ENCODE data around the gene NFASC.

The NFASC gene

GRCh38 chr1:205001162-205001561 lies 130.5 kb downstream of the NFASC start:
- Histone ChIP-seq H3K27me3 (replicated peaks; ENCODE audit: control insufficient read depth, insufficient read depth, low read length) (no peaks in the 10 kb centered on the region; the same call in 1 of the 2 replicates), H3K4me3 (replicated peaks; ENCODE audit: low read depth, low read length) (no peak overlapping the region), H3K36me3 (ENCODE audit: control insufficient read depth, insufficient read depth, low read length) (no peaks in the 10 kb centered on the region)
- no peak for TF ChIP-seq CTCF (IDR thresholded peaks at IDR 0.05; ENCODE audit: insufficient read depth, low read length, poor library complexity, severe bottlenecking)
- DNase-seq (ENCODE audit: extremely low read depth, insufficient read length): no peak

GRCh38 chr1:205002705-205003104 lies 132.0 kb downstream of the NFASC start:
- no peak for DNase-seq (ENCODE audit: extremely low read depth, insufficient read length)
- H3K4me3 ChIP-seq (replicated peaks; ENCODE audit: low read depth, low read length): no peak overlapping the region
- no peak for TF ChIP-seq CTCF (IDR thresholded peaks at IDR 0.05; ENCODE audit: insufficient read depth, low read length, poor library complexity, severe bottlenecking)
- no peaks in the 10 kb centered on the region for H3K36me3 ChIP-seq (ENCODE audit: control insufficient read depth, insufficient read depth, low read length)
- no peaks in the 10 kb centered on the region; the same call in 1 of the 2 replicates for H3K27me3 ChIP-seq (replicated peaks; ENCODE audit: control insufficient read depth, insufficient read depth, low read length)

GRCh38 chr1:205003358-205004131 lies 132.9 kb downstream of the NFASC start:
- Histone ChIP-seq H3K36me3 (ENCODE audit: control insufficient read depth, insufficient read depth, low read length) (no peaks in the 10 kb centered on the region), H3K4me3 (replicated peaks; ENCODE audit: low read depth, low read length) (no peak overlapping the region), H3K27me3 (replicated peaks; ENCODE audit: control insufficient read depth, insufficient read depth, low read length) (no peaks in the 10 kb centered on the region; the same call in 1 of the 2 replicates)
- TF ChIP-seq CTCF (IDR thresholded peaks at IDR 0.05; ENCODE audit: insufficient read depth, low read length, poor library complexity, severe bottlenecking): no peak
- DNase-seq (ENCODE audit: extremely low read depth, insufficient read length): no peak

- Histone ChIP-seq H3K27me3 (replicated peaks; ENCODE audit: control insufficient read depth, insufficient read depth, low read length) (no peaks in the 10 kb centered on the region; the same call in 1 of the 2 replicates), H3K36me3 (ENCODE audit: control insufficient read depth, insufficient read depth, low read length) (no peaks in the 10 kb centered on the region), H3K4me3 (replicated peaks; ENCODE audit: low read depth, low read length) (no peak overlapping the region)
- no peak for TF ChIP-seq CTCF (IDR thresholded peaks at IDR 0.05; ENCODE audit: insufficient read depth, low read length, poor library complexity, severe bottlenecking)
- no peak for DNase-seq (ENCODE audit: extremely low read depth, insufficient read length)
Measured at GRCh38 chr1:205004351-205004750, 133.7 kb downstream of the NFASC start.

GRCh38 chr1:205008896-205009295 lies 138.2 kb downstream of the NFASC start:
- no peak for DNase-seq (ENCODE audit: extremely low read depth, insufficient read length)
- no peaks in the 10 kb centered on the region; the same call in 1 of the 2 replicates for H3K27me3 ChIP-seq (replicated peaks; ENCODE audit: control insufficient read depth, insufficient read depth, low read length)
- TF ChIP-seq CTCF (IDR thresholded peaks at IDR 0.05; ENCODE audit: insufficient read depth, low read length, poor library complexity, severe bottlenecking): no peak
- H3K4me3 ChIP-seq (replicated peaks; ENCODE audit: low read depth, low read length): no peak overlapping the region
- H3K36me3 ChIP-seq (ENCODE audit: control insufficient read depth, insufficient read depth, low read length): no peaks in the 10 kb centered on the region
